WI38 (cell line): ENCODE data around the gene E4F1.

Experiments used
- H3K4me3 ChIP-seq: 2 replicates; pipeline ENCODE4 v1.5.1; 2011; ENCODE audit warnings: low read depth, mild to moderate bottlenecking, control low read depth, low read length
- TF ChIP-seq, protein P1 (sequence below): IDR thresholded peaks from 2 replicates; pipeline ENCODE4 v1.5.1; 2012; ENCODE audit warnings: low read depth, mild to moderate bottlenecking, control low read depth, low read length

E4F1 gene

DNA sequence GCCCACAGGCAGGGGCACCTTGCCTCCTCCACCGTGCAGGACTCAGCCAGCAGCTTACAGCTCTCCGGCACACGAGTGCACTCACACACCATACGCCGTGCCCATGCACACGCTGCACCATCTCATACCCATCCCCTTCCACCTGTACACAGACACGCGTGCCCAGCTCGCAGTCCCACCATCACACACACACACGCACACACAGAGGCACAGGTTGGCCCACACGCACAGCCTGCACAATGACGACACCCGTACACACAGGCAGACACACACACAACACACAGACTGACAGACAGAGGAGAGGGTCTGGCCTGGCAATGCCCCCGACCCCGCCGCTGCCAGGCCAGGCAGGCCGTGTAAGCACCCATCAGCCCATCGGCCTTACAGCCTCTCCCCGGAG lies 39.0 kb upstream of the E4F1 start:
- H3K4me3 ChIP-seq: no peak overlapping the region
- TF ChIP-seq, protein P1, sequence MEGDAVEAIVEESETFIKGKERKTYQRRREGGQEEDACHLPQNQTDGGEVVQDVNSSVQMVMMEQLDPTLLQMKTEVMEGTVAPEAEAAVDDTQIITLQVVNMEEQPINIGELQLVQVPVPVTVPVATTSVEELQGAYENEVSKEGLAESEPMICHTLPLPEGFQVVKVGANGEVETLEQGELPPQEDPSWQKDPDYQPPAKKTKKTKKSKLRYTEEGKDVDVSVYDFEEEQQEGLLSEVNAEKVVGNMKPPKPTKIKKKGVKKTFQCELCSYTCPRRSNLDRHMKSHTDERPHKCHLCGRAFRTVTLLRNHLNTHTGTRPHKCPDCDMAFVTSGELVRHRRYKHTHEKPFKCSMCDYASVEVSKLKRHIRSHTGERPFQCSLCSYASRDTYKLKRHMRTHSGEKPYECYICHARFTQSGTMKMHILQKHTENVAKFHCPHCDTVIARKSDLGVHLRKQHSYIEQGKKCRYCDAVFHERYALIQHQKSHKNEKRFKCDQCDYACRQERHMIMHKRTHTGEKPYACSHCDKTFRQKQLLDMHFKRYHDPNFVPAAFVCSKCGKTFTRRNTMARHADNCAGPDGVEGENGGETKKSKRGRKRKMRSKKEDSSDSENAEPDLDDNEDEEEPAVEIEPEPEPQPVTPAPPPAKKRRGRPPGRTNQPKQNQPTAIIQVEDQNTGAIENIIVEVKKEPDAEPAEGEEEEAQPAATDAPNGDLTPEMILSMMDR: no peak

DNA sequence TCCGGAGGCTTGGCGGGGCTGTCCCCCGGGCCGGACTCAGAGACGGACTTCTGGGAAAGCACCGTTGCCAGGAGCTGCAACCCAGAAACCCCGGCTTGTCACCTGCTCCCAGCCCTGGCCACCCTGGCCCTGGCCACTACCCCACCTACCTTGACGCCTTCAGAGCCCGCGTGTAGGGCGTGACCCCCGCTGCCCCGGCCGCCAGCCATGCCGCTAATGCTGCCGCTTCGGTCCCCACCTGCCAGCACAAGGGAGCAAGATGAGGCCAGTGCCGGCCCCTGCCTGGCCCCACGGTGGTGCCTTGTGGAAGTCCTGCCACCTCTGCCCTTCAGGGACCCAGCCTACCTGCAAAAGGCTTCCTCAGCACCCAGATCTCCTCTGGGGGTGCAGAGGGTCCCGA lies 38.4 kb upstream of the E4F1 start:
- H3K4me3 ChIP-seq: no peak overlapping the region
- TF ChIP-seq, protein P1: no peak

DNA sequence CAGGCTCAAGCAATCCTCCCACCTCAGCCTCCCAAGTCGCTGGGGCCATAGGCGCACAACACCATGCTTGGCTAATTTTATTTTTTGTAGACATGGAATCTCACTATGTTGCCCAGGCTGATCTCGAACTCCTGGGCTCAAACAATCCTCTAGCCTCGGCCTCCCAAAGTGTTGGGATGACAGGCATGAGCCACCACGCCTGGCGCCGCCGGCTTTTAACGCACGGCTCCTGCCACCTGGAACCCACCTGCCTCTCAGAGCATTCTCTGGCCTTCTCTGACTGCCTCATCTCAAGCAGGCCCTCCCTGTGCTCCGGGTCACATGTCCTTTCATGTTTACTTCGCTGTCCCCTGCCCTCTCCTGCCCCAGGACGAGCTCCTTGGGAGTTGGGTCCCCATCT lies 37.3 kb upstream of the E4F1 start:
- TF ChIP-seq, protein P1: no peak
- H3K4me3 ChIP-seq: no peak overlapping the region

- TF ChIP-seq, protein P1: no peak
Observed at GRCh38 chr16:2186505-2186904, 36.9 kb upstream of the E4F1 start.

GRCh38 chr16:2187212-2187611 lies 36.2 kb upstream of the E4F1 start:
- TF ChIP-seq, protein P1: no peak
- H3K4me3 ChIP-seq: no peak overlapping the region

More at GRCh38 chr16:2186505-2186904, 36.9 kb upstream of the E4F1 start:
- no peak overlapping the region for H3K4me3 ChIP-seq

DNA sequence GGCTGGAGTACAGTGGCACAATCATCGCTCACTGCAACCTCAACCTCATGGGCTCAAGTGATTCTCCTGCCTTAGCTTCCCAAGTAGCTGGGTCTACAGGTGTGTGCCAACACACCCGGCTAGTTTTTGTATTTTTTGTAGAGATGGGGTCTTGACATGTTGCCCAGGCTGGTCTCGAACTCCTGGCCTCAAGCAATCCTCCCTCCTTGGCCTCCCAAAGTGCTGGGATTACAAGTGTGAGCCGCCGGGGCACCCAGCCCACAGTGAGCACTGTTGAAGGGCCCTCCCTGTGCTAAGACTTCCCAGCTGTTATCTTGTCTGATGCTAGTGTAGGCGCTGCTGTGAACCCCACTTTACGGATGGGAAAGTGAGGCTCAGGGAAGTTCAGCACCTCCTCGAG lies 35.0 kb upstream of the E4F1 start:
- TF ChIP-seq, protein P1: no peak
- H3K4me3 ChIP-seq: no peak overlapping the region

DNA sequence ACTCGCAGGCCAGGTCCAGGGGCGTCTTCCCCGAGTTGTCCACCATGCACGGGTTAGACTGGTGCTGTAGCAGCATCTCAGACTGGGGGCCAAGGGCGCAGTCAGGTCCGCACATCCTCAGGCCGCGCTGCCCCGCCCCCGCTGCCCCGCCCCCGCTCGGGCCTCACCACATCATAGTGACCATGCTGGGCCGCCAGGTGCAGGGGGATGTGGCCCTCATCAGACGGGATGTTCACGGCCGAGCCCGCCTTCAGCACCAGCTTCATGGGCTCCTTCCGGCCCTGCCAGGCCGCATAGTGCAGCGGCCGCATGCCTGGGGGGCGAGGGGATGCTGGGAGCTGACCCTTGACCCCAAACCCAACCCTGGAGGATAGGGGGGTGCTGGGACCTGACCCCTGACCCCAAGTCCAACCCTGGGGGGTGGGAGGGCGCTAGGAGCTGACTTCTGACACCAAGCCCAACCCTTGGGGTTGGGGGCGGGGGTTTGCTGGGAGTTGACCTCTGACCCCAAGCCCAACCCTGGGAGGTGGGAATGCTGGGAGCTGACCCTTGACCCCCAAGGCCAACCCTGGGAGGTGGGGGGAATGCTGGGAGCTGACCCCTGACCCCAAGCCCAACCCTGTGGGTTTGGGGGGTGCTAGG lies 34.0 kb upstream of the E4F1 start:
- no peak overlapping the region for H3K4me3 ChIP-seq
- TF ChIP-seq, protein P1: no peak
